Large intestine (tissue), 3 donors: ENCODE measurements around the gene CAPZB. TPM values are rescaled to one million over a fixed set of nuclear protein-coding genes. Genes with fewer than 3 reads are reported as not detected.
"Not testable (repeated sequence)": the region's sequence is repeated elsewhere in the genome, so short reads cannot be mapped to it uniquely, and the experiment has no call there.

ENCODE experiments used
- DNase-seq, 2 donors: peaks; one replicate each; pipeline versions ENCODE4 v3.0.0 to v3.0.0-alpha.2; 2013
- H3K27ac ChIP-seq: one replicate; pipeline ENCODE4 v1.5.1; 2013; ENCODE audit warnings: low read length
- H3K27me3 ChIP-seq: 2 replicates; pipeline ENCODE4 v1.6.1; 2013; ENCODE audit warnings: low read length; ENCODE audit not compliant: control insufficient read depth, insufficient read depth
- H3K36me3 ChIP-seq: 2 replicates; pipeline ENCODE4 v1.6.1; 2013; ENCODE audit warnings: low read length; ENCODE audit not compliant: control insufficient read depth, insufficient read depth
- H3K4me1 ChIP-seq: one replicate; pipeline ENCODE4 v1.6.1; 2013; ENCODE audit warnings: low read length; ENCODE audit not compliant: control insufficient read depth, insufficient read depth
- H3K4me3 ChIP-seq: one replicate; pipeline ENCODE4 v1.5.1; 2013; ENCODE audit warnings: low read length
- H3K9me3 ChIP-seq: one replicate; pipeline ENCODE4 v1.6.1; 2013; ENCODE audit warnings: mild to moderate bottlenecking, low read depth, low read length, moderate library complexity; ENCODE audit not compliant: control insufficient read depth
- WGBS: methylation state at CpG from one replicate; pipeline ENCODE4 v1.1.5; 2013; ENCODE audit warnings: low lambda C conversion rate; ENCODE audit not compliant: insufficient coverage; 5-methylcytosine and 5-hydroxymethylcytosine counted together
- polyA plus RNA-seq: library from polyadenylated mRNA; unstranded; fragments of 120-200 nt; gene quantifications from one replicate; pipeline ENCODE4 v1.2.1, GENCODE V29; 2013

CAPZB gene
- polyA plus RNA-seq, 1 donor = 245 TPM

DNA sequence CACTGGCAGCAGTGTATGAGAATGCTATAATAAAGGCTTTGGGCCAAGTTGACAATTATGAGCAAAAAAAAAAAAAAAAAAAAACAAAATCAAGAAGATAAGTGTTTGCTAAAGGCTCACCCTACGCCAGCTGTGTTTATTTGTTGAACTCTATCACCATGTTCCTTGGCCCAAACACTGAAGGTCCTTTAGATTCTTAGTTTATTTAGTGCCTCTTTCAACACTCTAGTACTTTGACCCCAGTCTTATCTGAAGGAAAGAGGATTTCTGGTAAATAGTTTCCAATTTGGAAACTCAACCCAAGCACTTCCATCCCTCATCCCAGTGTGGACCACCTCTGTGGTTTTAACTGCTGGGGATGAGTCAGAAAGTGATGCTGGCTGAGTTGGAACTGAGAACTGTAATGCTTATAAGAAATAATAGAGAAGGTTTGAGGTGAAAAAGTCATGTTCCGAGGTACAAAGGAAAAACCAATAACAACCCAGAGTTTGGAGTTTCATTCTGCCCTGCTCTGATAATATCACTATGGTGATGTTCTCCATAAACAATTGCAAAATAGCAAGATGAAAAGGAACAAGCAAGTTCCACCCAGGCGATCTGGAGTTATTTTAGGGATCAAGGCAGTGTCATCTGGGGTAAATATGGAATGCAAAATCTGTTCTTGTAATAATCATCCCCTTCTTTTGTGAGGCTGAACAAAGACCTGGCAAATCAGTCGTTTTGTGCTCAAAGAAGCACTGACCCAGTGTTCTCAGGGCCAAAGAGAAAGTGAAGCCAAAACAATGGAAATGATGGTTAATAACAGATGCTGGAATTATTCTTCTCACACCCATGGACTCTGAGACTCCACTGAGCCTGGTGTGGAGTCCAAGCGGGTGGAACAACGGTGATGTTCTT is 19.7 kb upstream of the CAPZB start:
- no peaks in the 10 kb centered on the region for H3K9me3 ChIP-seq
- H3K27ac ChIP-seq = peak overlapping the region; percentile 47
- peak in 1 of 2 donors; percentile 78 for DNase-seq
- H3K36me3 ChIP-seq = no peaks in the 10 kb centered on the region
- H3K27me3 ChIP-seq = no peaks in the 10 kb centered on the region
- peaks cover 18% of the 10 kb centered on the region for H3K4me1 ChIP-seq
- H3K4me3 ChIP-seq = no peak overlapping the region
- 20% methylated on average over 1 of the region's 6 CpGs for WGBS

DNA sequence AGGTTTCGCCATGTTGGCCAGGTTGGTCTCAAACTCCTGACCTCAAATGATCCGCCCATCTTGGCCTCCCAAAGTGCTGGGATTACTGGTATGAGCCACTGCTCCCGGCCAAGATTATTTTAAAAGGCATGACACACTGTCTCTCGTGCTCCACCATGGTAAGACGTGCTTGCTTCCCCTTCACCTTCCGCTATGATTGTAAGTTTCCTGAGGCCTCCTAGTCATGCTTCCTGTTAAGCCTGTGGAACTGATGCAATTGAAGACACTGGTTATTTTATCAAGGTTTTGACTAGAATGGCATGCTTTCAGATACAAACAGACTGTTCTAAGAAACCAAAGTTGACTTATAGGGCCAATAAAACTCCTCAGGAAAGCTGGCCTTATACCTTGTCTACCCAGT is 16.9 kb upstream of the CAPZB start:
- WGBS = no CpG with 5 or more reads among the region's 6 CpGs
- H3K36me3 ChIP-seq, H3K9me3 ChIP-seq, H3K4me3 ChIP-seq, H3K27me3 ChIP-seq, H3K27ac ChIP-seq, DNase-seq: not testable (repeated sequence)
- peaks cover 18% of the 10 kb centered on the region for H3K4me1 ChIP-seq

DNA sequence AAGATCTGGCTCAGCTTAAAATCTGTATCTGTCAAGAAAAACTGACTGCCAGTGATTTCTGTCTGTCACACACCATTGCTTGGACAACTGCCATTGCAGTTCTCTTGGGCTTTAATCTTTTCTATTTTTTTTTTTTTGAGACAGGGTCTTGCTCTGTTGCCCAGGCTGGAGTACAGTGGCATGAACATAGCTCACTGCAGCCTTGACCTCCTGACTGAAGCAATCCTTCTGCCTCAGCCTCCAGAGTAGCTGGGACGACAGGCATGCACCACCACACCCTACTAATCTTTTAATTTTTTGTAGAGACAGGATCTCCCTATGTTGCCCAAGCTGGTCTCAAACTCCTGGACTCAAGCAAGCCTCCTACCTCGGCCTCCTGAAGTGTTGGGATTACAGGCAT is 14.5 kb upstream of the CAPZB start:
- not testable (repeated sequence) for H3K27ac ChIP-seq, H3K4me3 ChIP-seq, H3K4me1 ChIP-seq, H3K27me3 ChIP-seq, H3K36me3 ChIP-seq, DNase-seq, H3K9me3 ChIP-seq
- WGBS = no CpG with 5 or more reads among the region's 2 CpGs

DNA sequence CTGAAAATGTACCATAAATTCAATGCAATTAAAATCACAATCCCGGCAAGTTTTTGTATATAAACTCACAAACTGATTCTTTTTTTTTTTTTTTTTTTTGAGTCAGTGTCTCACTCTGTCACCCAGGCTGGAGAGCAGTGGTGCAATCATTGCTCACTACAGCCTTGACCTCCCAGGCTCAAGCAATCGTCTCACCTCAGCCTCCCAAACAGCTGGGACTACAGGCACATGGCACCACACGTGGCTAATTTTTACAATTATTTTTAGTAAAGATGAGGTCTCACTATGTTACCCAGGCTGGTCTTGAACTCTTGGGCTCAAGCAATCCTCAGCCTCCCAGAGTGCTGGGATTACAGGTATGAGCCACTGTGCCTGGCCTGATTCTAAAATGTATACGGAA is 12.1 kb upstream of the CAPZB start:
- H3K36me3 ChIP-seq, H3K9me3 ChIP-seq, H3K27ac ChIP-seq, H3K4me1 ChIP-seq, DNase-seq, H3K4me3 ChIP-seq, H3K27me3 ChIP-seq: not testable (repeated sequence)
- WGBS = 86% methylated on average over 1 of the region's 4 CpGs

DNA sequence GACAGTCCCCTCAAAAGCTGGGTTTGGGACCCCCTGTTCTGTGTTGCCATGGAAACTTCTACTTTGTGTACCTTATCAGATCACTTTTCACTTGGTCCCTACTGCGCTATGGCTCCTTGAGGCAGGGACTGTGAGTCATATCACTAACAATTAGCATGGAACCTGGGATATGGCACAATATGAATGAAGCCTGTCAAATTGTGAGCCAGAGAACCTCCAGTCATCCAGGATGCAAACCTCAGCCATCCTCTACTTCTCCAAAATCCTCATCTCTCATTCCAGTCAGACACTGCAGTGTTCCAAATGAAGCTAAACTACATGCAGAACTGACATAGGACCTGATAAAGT is 11.2 kb upstream of the CAPZB start:
- WGBS = no CpG with 5 or more reads among the region's 1 CpG
- Histone ChIP-seq H3K9me3 (peaks cover 6% of the 10 kb centered on the region), H3K27ac (peak overlapping the region; percentile 52)

DNA sequence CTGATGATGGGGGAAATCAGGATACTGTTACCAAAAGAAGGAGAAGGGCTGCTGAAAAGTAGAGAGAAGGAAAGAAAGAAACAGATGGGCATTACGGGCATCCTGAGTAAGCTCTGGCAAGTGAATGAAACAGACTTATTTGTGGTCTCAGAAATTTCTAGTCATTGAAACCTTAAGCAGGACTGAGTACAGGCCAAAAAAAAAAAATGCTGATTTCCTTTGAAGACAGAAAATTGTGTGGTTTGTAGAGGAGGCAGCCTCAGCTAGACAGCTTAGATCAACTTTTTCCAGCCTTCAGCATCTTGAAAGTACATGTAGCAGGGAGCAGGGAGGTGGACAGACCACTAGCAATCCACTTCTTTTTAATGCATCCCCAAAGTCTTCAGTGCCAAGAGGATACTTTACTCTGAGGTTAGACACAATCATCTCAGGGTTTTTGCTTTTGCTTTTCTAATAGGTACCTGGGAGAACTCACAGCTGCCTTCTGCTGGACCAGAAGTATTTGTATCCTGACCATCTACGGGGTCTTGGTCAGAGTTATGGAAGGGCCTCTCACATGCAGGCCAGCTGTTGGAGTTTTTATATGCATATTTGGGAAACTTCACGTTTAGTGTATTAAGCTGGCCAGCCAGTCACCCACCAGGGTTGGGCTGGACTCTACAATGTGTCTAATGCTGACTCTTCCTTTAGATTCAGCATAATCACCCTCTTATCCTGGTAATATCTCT is 10.6 kb upstream of the CAPZB start:
- H3K36me3 ChIP-seq = no peaks in the 10 kb centered on the region
- no peak overlapping the region for H3K4me3 ChIP-seq
- no peaks in the 10 kb centered on the region for H3K27me3 ChIP-seq
- DNase-seq = peak in 1 of 2 donors; percentile 36
- H3K27ac ChIP-seq = peak overlapping the region; percentile 52
- no peaks in the 10 kb centered on the region for H3K4me1 ChIP-seq
- H3K9me3 ChIP-seq = peaks cover 6% of the 10 kb centered on the region
- WGBS = 33% methylated on average over 1 of the region's 3 CpGs

More for the DNA sequence above, 11.2 kb upstream of the CAPZB start:
- H3K36me3 ChIP-seq = no peaks in the 10 kb centered on the region
- no peak for DNase-seq
- no peak overlapping the region for H3K4me3 ChIP-seq
- H3K4me1 ChIP-seq = no peaks in the 10 kb centered on the region
- no peaks in the 10 kb centered on the region for H3K27me3 ChIP-seq

DNA sequence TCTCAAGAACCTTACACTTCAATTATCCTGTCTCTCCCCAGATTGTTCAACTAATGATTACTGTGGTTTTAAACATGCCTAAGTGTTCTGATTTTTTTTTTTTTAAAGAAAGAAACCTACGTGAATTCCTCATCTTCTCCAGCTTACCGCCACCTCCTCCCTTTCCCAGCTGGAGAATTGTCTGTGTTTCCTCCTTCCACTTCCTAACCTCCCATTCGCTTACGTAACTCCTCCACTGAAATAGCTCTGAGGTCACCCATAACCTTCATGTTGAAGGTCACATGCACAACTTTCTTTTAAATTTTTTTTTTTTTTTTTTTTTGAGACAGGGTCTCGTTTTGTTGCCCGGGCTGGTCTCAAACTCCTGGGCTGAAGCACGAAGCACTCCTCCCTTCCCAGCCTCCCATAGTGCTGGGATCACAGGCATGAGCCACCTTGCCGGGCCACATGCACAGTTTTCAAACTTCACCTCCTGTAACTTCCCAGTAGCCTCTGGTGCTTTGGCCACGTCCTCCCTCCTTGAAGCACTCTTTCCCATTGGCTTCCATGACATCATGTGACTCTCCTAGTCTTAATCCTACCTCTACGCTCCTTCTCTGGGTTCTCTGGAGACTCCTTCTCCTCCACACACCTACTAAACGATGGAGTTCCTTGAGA is 9.8 kb upstream of the CAPZB start:
- DNase-seq = peak in 1 of 2 donors; percentile 31
- Histone ChIP-seq H3K9me3 (peaks cover 6% of the 10 kb centered on the region), H3K27ac (peak overlapping the region; percentile 52), H3K4me3 (no peak overlapping the region), H3K36me3 (no peaks in the 10 kb centered on the region), H3K4me1 (no peaks in the 10 kb centered on the region), H3K27me3 (no peaks in the 10 kb centered on the region)
- 80% methylated on average over 2 of the region's 11 CpGs for WGBS

DNA sequence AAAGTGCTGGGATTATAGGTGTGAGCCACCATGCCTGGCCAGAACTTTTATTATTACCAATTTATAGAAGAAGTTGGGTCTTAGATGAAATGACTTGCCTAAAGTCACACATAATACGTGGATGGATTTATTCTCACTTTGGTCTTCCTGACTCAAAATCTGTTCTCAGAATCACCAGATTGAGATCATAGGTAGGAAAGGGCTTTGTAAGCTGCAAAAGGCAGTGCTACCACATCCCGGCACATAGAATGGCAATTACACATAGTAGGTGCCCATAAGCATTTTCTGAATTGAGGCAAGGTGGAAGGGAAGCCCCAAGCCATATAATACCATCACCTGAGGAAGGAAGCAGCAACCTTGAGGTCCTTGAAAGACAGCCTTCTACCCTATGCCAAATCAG is 8.2 kb upstream of the CAPZB start:
- Histone ChIP-seq H3K36me3 (no peaks in the 10 kb centered on the region), H3K4me3 (no peak overlapping the region), H3K4me1 (no peaks in the 10 kb centered on the region), H3K27me3 (no peaks in the 10 kb centered on the region), H3K27ac (no peak overlapping the region), H3K9me3 (peaks cover 2% of the 10 kb centered on the region)
- no peak for DNase-seq
- no CpG with 5 or more reads among the region's 2 CpGs for WGBS

DNA sequence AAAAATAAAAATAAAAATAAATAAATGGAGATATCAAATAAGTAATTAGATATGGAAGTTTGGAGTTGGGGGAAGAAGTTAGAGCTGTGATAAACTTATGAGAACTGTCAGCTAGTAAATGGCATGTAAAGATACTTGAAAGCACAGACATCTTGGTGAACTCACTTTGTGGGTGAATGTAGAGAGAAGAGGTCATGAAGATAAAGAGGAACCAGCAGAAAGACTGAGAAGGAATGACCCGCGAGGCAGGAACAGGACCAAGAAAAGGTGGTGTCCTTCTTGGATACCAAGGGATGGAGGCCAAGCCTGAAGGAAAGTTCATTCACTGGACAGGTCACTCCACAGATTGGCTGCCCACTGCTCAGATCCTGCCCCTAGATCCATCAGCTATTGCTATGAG is 4.7 kb upstream of the CAPZB start:
- no peak for DNase-seq
- Histone ChIP-seq H3K4me1 (peaks cover 11% of the 10 kb centered on the region), H3K9me3 (no peaks in the 10 kb centered on the region), H3K36me3 (no peaks in the 10 kb centered on the region), H3K27me3 (no peaks in the 10 kb centered on the region), H3K4me3 (no peak overlapping the region), H3K27ac (no peak overlapping the region)
- 100% methylated on average over 2 of the region's 2 CpGs for WGBS

DNA sequence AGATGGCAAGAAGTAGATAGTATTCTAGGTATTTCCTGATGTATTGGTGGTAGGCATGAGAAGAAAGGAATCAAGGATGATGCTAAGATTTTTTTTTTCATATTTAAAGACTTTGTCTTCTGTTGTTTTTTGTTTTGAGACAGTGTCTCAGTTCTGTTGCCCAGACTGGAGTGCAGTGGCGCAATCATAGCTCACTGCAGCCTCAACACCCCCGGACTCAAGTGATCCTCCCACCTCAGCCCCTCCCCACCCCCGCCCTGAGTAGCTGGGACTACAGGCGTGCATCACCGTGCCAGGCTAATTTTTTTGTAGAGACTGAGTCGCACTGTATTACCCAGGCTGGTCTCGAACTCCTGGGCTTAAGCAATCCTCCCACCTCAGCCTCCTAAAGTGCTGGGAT is 2.8 kb upstream of the CAPZB start:
- Histone ChIP-seq H3K27ac (no peak overlapping the region), H3K4me1 (peaks cover 22% of the 10 kb centered on the region), H3K27me3 (no peaks in the 10 kb centered on the region), H3K9me3 (no peaks in the 10 kb centered on the region), H3K36me3 (peaks cover 6% of the 10 kb centered on the region), H3K4me3 (no peak overlapping the region)
- DNase-seq = no peak
- no CpG with 5 or more reads among the region's 7 CpGs for WGBS
